Large intestine (tissue), 3 donors: ENCODE data around the gene ELMO1. TPM values are rescaled to one million over a fixed set of nuclear protein-coding genes. Genes with fewer than 3 reads are reported as not detected.

Source experiments
- DNase-seq, 2 donors: peaks; one replicate each; pipeline versions ENCODE4 v3.0.0 to v3.0.0-alpha.2; 2013
- H3K27ac ChIP-seq: one replicate; pipeline ENCODE4 v1.5.1; 2013; ENCODE audit warnings: low read length
- H3K27me3 ChIP-seq: 2 replicates; pipeline ENCODE4 v1.6.1; 2013; ENCODE audit warnings: low read length; ENCODE audit not compliant: control insufficient read depth, insufficient read depth
- H3K36me3 ChIP-seq: 2 replicates; pipeline ENCODE4 v1.6.1; 2013; ENCODE audit warnings: low read length; ENCODE audit not compliant: control insufficient read depth, insufficient read depth
- H3K4me1 ChIP-seq: one replicate; pipeline ENCODE4 v1.6.1; 2013; ENCODE audit warnings: low read length; ENCODE audit not compliant: control insufficient read depth, insufficient read depth
- H3K4me3 ChIP-seq: one replicate; pipeline ENCODE4 v1.5.1; 2013; ENCODE audit warnings: low read length
- H3K9me3 ChIP-seq: one replicate; pipeline ENCODE4 v1.6.1; 2013; ENCODE audit warnings: mild to moderate bottlenecking, low read depth, low read length, moderate library complexity; ENCODE audit not compliant: control insufficient read depth
- WGBS: methylation state at CpG from one replicate; pipeline ENCODE4 v1.1.5; 2013; ENCODE audit warnings: low lambda C conversion rate; ENCODE audit not compliant: insufficient coverage; 5-methylcytosine and 5-hydroxymethylcytosine counted together
- polyA plus RNA-seq: library from polyadenylated mRNA; unstranded; fragments of 120-200 nt; gene quantifications from one replicate; pipeline ENCODE4 v1.2.1, GENCODE V29; 2013

The ELMO1 gene
- polyA plus RNA-seq, 1 donor, result 9.5 TPM

GRCh38 chr7:37070031-37070430 lies 378.6 kb downstream of the ELMO1 start:
- WGBS, result no CpG with 5 or more reads among the region's 2 CpGs
- Histone ChIP-seq H3K36me3 (no peaks in the 10 kb centered on the region), H3K9me3 (no peaks in the 10 kb centered on the region), H3K4me3 (no peak overlapping the region), H3K27ac (no peak overlapping the region), H3K4me1 (peaks cover 3% of the 10 kb centered on the region), H3K27me3 (peaks cover 3% of the 10 kb centered on the region)
- DNase-seq, result no peak

GRCh38 chr7:37069336-37069735 lies 379.3 kb downstream of the ELMO1 start:
- no peaks in the 10 kb centered on the region for H3K36me3 ChIP-seq
- H3K4me3 ChIP-seq, result no peak overlapping the region
- peaks cover 1% of the 10 kb centered on the region for H3K4me1 ChIP-seq
- H3K27ac ChIP-seq, result no peak overlapping the region
- no peak for DNase-seq
- 100% methylated on average over 2 of the region's 2 CpGs for WGBS
- H3K27me3 ChIP-seq, result peaks cover 3% of the 10 kb centered on the region
- H3K9me3 ChIP-seq, result no peaks in the 10 kb centered on the region

- DNase-seq, result no peak
- no peak overlapping the region for H3K4me3 ChIP-seq
- H3K27me3 ChIP-seq, result peaks cover 3% of the 10 kb centered on the region
- no peaks in the 10 kb centered on the region for H3K9me3 ChIP-seq
- WGBS, result no CpG with 5 or more reads among the region's 1 CpG
- H3K4me1 ChIP-seq, result no peaks in the 10 kb centered on the region
- H3K27ac ChIP-seq, result no peak overlapping the region
- no peaks in the 10 kb centered on the region for H3K36me3 ChIP-seq
These were observed 379.8 kb downstream of the ELMO1 start for GRCh38 chr7:37068902-37069301.

GRCh38 chr7:37068038-37068437 lies 380.6 kb downstream of the ELMO1 start:
- DNase-seq, result no peak
- Histone ChIP-seq H3K27me3 (peaks cover 3% of the 10 kb centered on the region), H3K9me3 (no peaks in the 10 kb centered on the region), H3K4me3 (no peak overlapping the region), H3K27ac (no peak overlapping the region), H3K4me1 (no peaks in the 10 kb centered on the region), H3K36me3 (no peaks in the 10 kb centered on the region)
- no CpG with 5 or more reads among the region's 4 CpGs for WGBS

GRCh38 chr7:37065779-37066271 lies 382.8 kb downstream of the ELMO1 start:
- DNase-seq, result peak; percentile 52 to 71
- no peak overlapping the region for H3K4me3 ChIP-seq
- WGBS, result no CpG with 5 or more reads among the region's 5 CpGs
- H3K4me1 ChIP-seq, result no peaks in the 10 kb centered on the region
- no peaks in the 10 kb centered on the region for H3K9me3 ChIP-seq
- H3K27me3 ChIP-seq, result peaks cover 3% of the 10 kb centered on the region
- H3K36me3 ChIP-seq, result no peaks in the 10 kb centered on the region
- H3K27ac ChIP-seq, result no peak overlapping the region

- WGBS, result 100% methylated on average over 1 of the region's 3 CpGs
- DNase-seq, result no peak
- no peaks in the 10 kb centered on the region for H3K36me3 ChIP-seq
- no peaks in the 10 kb centered on the region for H3K27me3 ChIP-seq
- H3K9me3 ChIP-seq, result no peaks in the 10 kb centered on the region
- no peaks in the 10 kb centered on the region for H3K4me1 ChIP-seq
- H3K4me3 ChIP-seq, result no peak overlapping the region
- H3K27ac ChIP-seq, result no peak overlapping the region
These were observed 386.2 kb downstream of the ELMO1 start for GRCh38 chr7:37062560-37062859.

GRCh38 chr7:37061849-37062559 lies 386.7 kb downstream of the ELMO1 start:
- no peaks in the 10 kb centered on the region for H3K27me3 ChIP-seq
- no peak overlapping the region for H3K27ac ChIP-seq
- 60% methylated on average over 1 of the region's 5 CpGs for WGBS
- H3K9me3 ChIP-seq, result no peaks in the 10 kb centered on the region
- no peaks in the 10 kb centered on the region for H3K4me1 ChIP-seq
- no peaks in the 10 kb centered on the region for H3K36me3 ChIP-seq
- DNase-seq, result no peak
- no peak overlapping the region for H3K4me3 ChIP-seq

- H3K27me3 ChIP-seq, result no peaks in the 10 kb centered on the region
- DNase-seq, result no peak
- H3K4me1 ChIP-seq, result no peaks in the 10 kb centered on the region
- no peaks in the 10 kb centered on the region for H3K9me3 ChIP-seq
- no CpG with 5 or more reads among the region's 4 CpGs for WGBS
- H3K27ac ChIP-seq, result no peak overlapping the region
- no peak overlapping the region for H3K4me3 ChIP-seq
- H3K36me3 ChIP-seq, result no peaks in the 10 kb centered on the region
These were observed 392.3 kb downstream of the ELMO1 start for GRCh38 chr7:37056234-37056912.

GRCh38 chr7:37054624-37055241 lies 393.9 kb downstream of the ELMO1 start:
- H3K4me3 ChIP-seq, result no peak overlapping the region
- 80% methylated on average over 2 of the region's 2 CpGs for WGBS

GRCh38 chr7:37052705-37053104 lies 396.0 kb downstream of the ELMO1 start:
- Histone ChIP-seq H3K4me3 (no peak overlapping the region), H3K4me1 (no peaks in the 10 kb centered on the region), H3K27me3 (no peaks in the 10 kb centered on the region), H3K9me3 (no peaks in the 10 kb centered on the region), H3K27ac (no peak overlapping the region), H3K36me3 (no peaks in the 10 kb centered on the region)
- DNase-seq, result peak; percentile 16 to 32
- no CpG with 5 or more reads among the region's 3 CpGs for WGBS

More at GRCh38 chr7:37054624-37055241, 393.9 kb downstream of the ELMO1 start:
- Histone ChIP-seq H3K4me1 (no peaks in the 10 kb centered on the region), H3K27ac (no peak overlapping the region), H3K27me3 (no peaks in the 10 kb centered on the region), H3K9me3 (no peaks in the 10 kb centered on the region), H3K36me3 (no peaks in the 10 kb centered on the region)
- DNase-seq, result no peak
